Measurements from ENCODE around the gene SLC25A38. TPM values are rescaled to one million over a fixed set of nuclear protein-coding genes. Genes with fewer than 3 reads are reported as not detected.
A peak's percentile ranks its signal among the peaks of the same experiment; 100 is the strongest.

Gene SLC25A38
- total and polyA plus RNA-seq, 9 of the 15 experiments (the other 6 are each of a cell fraction or from before 2014, with no cell fraction given), result 13.5 to 51.1 (median 30.6) TPM

DNA sequence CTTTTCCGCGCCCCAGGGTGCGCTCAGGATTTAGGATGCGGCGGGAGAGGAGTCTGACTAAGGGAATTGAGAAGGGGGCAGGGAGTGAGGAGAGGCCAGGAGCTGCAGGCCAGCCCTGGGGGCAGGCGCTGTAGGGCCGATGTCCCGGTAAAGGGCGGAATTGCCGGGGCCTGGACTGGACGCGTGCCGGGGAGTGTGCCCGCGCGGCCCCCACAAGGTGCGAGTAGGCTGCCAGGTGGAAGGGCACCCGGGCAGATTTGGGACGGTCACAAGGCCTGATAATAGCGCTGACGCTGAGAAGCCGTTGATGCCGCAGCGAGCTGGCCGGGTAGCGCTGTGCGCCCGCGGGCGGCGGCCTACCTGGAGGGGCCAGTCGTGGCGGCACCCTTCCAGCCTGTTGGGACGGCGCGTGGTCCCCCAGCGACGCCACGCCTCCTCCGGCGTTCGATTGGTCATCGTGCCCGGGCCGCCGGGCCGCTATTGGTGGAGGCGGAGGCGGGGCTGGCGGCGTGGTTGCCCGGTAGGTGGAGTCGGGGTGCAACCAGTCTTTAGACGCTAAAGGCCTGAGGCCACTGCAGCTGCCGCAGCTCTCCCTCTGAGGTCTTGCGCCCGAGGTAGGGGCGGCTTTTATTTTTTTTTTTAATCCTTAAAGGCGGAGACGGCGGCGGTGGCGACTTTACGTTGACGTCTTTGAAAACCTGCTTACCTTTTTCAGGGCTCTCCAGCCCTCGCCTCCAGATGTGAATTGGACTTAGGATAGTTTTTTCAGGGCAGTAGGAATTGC lies 903 bp downstream of the SLC25A38 start (continued):
- TF ChIP-seq, protein P1, sequence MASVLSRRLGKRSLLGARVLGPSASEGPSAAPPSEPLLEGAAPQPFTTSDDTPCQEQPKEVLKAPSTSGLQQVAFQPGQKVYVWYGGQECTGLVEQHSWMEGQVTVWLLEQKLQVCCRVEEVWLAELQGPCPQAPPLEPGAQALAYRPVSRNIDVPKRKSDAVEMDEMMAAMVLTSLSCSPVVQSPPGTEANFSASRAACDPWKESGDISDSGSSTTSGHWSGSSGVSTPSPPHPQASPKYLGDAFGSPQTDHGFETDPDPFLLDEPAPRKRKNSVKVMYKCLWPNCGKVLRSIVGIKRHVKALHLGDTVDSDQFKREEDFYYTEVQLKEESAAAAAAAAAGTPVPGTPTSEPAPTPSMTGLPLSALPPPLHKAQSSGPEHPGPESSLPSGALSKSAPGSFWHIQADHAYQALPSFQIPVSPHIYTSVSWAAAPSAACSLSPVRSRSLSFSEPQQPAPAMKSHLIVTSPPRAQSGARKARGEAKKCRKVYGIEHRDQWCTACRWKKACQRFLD (CRISPR knock-in tag; IDR thresholded peaks at IDR 0.05), result no peak
- TF ChIP-seq, protein P2, sequence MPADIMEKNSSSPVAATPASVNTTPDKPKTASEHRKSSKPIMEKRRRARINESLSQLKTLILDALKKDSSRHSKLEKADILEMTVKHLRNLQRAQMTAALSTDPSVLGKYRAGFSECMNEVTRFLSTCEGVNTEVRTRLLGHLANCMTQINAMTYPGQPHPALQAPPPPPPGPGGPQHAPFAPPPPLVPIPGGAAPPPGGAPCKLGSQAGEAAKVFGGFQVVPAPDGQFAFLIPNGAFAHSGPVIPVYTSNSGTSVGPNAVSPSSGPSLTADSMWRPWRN (IDR thresholded peaks at IDR 0.05; ENCODE audit: low read depth), result peak; percentile 77
- TF ChIP-seq HLTF (IDR thresholded peaks at IDR 0.05) (peak; percentile 13; the same call in 1 of the 2 replicates), SMARCA5 (IDR thresholded peaks at IDR 0.05) (0 out of 2 replicates have a peak, but pooled peaks have one; percentile 15), HNRNPL (IDR thresholded peaks at IDR 0.05; ENCODE audit: low read depth, low read length) (peak; percentile 76), CREM (IDR thresholded peaks at IDR 0.05; ENCODE audit: low read depth) (peak; percentile 81), E2F3 (CRISPR knock-in tag; IDR thresholded peaks at IDR 0.05) (peak; percentile 41; the same call in 1 of the 2 replicates), PHB2 (IDR thresholded peaks at IDR 0.05; ENCODE audit: low read depth) (no peak), FUS (optimal IDR thresholded peaks at IDR 0.05; ENCODE audit: low read depth, low read length) (peak; percentile 64), RBM34 (IDR thresholded peaks at IDR 0.05; ENCODE audit: borderline replicate concordance, insufficient read depth, low read length) (0 out of 2 replicates have a peak, but pooled peaks have one; percentile 26), GABPB2 (CRISPR knock-in tag; conservative IDR thresholded peaks at IDR 0.05) (no peak; the same call in 1 of the 2 replicates), PRMT5 (CRISPR knock-in tag; IDR thresholded peaks at IDR 0.05) (no peak), ZNF165 (CRISPR knock-in tag; IDR thresholded peaks at IDR 0.05; ENCODE audit: borderline replicate concordance) (peak; percentile 26; the same call in 1 of the 2 replicates), PML (IDR thresholded peaks at IDR 0.05; ENCODE audit: low read length) (peak; percentile 31; the same call in 1 of the 2 replicates), HNRNPK (IDR thresholded peaks at IDR 0.05; ENCODE audit: low read depth, low read length, poor library complexity, severe bottlenecking) (no peak), NKRF (IDR thresholded peaks at IDR 0.05; ENCODE audit: borderline replicate concordance) (peak; percentile 90), ZNF263 (CRISPR knock-in tag; IDR thresholded peaks at IDR 0.05; ENCODE audit: borderline replicate concordance) (peak; percentile 36; the same call in 1 of the 2 replicates), YY1 (IDR thresholded peaks at IDR 0.05; ENCODE audit: borderline replicate concordance in 1 of 3, control insufficient read depth in 1 of 3, extremely low read depth in 1 of 3, insufficient read depth in 3 of 3, insufficient read length in 1 of 3, insufficient replicate concordance in 2 of 3, low read depth in 1 of 3, low read length in 2 of 3) (peak in 1 of 3 experiments; percentile 56), USF2 (CRISPR knock-in tag; IDR thresholded peaks at IDR 0.05) (peak; percentile 63), GTF2E2 (tag; IDR thresholded peaks at IDR 0.05) (0 out of 2 replicates have a peak, but pooled peaks have one; percentile 16), ZSCAN29 (IDR thresholded peaks at IDR 0.05) (peak; percentile 57; the same call in 1 of the 2 replicates), NONO (IDR thresholded peaks at IDR 0.05; ENCODE audit: low read depth in 2 of 2, low read length in 1 of 2) (peak in 1 of 2 experiments; percentile 53; a peak in 1 of 4 replicates), SAFB2 (IDR thresholded peaks at IDR 0.05; ENCODE audit: borderline replicate concordance, low read depth, low read length, severe bottlenecking) (no peak)

Data from K562 (cell line).